GM12801 (cell line): ENCODE results near the gene ADGB.

Source experiments
- TF ChIP-seq, protein P1 (sequence below): IDR thresholded peaks from one replicate; pipeline ENCODE4 v1.5.1; 2011; ENCODE audit warnings: control low read depth; ENCODE audit not compliant: insufficient read length; ENCODE audit errors: extremely low read depth

The ADGB gene

DNA sequence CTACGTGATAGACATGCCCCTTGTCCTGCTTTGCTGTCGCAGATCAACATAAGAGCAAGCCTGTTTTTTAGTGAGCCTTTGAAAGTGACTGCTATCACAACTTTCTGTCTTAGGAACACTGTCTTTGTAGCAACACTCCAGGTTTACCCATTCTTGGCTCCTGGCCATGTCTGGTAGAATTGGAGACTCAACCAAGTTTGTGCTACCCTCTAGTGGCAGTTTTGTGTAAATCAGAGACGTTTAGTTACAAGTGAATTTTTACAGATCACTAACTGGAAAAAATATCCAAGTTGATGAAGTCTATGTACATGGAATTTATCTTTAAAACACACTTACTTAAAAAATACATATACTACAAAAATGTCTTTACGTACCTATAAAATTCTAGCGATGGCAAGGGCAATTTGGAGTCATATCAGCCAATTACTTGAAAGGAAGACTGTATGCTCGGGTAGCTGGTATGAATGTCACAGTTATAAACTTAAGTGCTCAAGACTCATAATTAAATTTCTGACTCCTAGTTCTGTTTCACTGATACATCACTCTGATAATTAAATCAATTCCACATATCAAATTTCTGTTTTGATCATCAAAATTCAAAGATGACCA lies 101.4 kb downstream of the ADGB start:
- TF ChIP-seq, protein P1, sequence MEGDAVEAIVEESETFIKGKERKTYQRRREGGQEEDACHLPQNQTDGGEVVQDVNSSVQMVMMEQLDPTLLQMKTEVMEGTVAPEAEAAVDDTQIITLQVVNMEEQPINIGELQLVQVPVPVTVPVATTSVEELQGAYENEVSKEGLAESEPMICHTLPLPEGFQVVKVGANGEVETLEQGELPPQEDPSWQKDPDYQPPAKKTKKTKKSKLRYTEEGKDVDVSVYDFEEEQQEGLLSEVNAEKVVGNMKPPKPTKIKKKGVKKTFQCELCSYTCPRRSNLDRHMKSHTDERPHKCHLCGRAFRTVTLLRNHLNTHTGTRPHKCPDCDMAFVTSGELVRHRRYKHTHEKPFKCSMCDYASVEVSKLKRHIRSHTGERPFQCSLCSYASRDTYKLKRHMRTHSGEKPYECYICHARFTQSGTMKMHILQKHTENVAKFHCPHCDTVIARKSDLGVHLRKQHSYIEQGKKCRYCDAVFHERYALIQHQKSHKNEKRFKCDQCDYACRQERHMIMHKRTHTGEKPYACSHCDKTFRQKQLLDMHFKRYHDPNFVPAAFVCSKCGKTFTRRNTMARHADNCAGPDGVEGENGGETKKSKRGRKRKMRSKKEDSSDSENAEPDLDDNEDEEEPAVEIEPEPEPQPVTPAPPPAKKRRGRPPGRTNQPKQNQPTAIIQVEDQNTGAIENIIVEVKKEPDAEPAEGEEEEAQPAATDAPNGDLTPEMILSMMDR: peak; percentile 16

DNA sequence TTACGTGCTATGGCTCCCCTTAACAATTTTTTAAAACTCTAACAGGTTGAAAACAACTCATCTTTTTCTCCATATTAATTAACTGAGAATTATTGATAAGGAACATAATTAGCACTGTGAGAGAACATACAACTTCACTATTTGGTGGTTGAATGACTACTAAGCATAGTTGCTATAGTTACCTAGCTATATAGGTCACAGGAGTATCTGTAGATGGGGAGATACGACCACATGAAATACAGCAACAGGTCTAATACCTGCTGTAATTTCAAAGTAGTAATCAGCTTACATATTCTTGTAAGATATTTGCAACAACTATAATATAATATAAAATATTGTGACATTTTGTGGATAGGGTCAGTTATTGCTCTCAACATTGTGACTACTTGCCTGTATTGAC lies 102.9 kb downstream of the ADGB start:
- TF ChIP-seq, protein P1: no peak

DNA sequence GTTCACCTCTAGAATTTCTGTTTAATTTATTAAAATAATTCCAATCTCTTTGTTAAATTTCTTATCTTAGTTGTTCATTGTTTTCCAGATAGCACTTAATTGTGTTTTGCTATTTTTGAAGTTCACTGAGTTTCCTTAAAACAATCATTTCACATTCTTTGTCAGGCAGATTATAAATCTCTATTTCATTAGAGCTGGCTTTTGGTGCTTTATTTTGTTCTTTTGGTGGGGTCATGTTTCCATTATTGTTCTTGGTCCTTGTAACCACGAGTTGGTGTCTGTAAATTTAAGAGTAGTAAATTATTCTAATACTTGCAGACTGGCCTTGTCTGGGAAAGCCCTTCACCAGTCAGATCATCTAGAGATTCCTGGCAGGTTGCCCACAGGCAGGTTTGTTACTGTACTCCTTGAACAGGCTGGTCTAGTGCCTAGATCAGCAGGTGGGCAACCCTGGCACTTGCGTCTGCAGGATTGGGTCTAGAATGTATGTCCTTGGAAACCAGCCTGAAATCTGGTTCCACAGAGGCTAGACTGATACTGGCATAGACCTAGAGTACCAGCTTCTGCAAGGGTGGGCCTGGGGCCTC lies 110.4 kb downstream of the ADGB start:
- TF ChIP-seq, protein P1: no peak

DNA sequence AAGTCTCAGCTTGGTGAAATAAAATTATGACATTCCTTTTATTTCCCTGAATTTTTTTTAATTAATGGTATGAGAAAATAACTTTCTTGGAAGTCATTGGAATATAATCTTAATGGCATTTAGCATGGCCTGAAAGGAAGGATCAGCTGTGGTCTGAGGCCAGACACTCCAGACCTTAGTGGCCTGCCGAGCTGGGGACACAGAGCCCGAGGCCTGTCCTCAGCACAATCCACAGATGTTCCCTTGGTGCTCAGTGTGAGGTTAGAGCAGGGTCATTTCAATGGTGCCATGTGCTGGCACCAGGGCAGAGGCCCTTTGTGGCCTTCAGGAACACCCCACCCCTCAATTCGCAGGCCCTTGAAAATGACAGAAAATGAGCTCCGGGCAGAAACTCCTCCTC lies 120.6 kb downstream of the ADGB start:
- TF ChIP-seq, protein P1: no peak

DNA sequence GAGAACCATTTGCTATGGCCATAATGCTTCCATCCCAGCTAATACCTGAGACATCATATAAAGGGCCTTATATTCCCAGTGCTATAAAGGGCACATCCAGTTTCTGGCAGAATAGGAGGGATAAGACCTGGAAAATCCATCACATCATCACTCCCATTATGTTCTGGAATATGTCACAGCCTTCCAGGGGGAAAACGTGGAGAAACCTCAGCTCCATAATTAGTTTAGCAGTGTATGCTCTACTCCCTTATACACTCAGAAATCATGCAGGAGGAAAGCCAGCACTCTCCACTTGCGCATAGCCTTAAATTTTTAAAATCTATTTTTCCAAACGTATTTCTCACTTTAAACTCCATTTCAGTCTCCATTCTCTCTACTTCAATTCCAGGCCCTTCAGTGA lies 140.9 kb downstream of the ADGB start:
- TF ChIP-seq, protein P1: no peak

DNA sequence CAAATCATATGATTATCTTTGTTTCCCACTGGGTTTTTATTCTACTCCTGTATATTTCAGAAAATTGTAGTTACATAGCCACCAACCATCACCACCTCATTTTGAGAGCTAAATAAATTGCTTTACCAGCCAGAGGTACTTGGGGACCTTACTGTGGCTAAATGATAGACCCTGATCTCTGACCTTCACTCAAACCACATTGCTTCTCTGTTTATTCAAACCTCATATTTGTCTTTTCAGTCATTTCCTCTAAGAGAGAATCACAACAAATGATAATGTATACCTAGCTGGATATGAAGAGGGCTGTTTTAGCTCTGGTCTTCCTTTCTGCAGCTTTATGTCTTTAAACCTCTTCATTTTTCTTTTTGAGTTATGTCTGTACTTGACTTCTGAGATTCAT lies 142.8 kb downstream of the ADGB start:
- TF ChIP-seq, protein P1: no peak

DNA sequence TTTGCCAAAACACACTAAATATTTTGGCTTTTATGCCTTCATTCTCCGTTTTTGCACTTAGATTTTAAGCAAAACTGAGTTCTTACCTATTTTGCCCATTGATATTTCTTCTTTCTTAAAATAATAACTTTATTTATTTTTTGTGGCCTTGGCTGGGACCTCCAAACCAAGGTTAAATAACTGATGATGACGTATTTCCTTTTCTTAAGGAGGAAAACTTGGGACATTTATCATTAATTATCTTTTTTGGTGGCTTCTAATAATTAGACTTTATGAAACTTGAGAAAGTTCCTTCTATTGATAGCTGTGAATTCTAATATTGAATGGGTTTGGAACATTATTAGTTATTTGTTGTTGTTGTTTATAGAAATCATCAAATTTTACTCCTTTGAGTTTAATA lies 154.5 kb downstream of the ADGB start:
- TF ChIP-seq, protein P1: no peak
